GM12892 (cell line): ENCODE measurements around the gene ANAPC7.

ENCODE experiments used
- POLR2A ChIP-seq: IDR thresholded peaks from 2 replicates; pipeline ENCODE4 v1.6.1; 2011; ENCODE audit warnings: low read depth, low read length, control low read depth
- POLR2AphosphoS5 ChIP-seq: IDR thresholded peaks from 2 replicates; pipeline ENCODE4 v1.6.1; 2011; ENCODE audit warnings: low read depth, low read length, control low read depth

- TF ChIP-seq POLR2A (no peak), POLR2AphosphoS5 (no peak)
Observed at GRCh38 chr12:110343736-110344555, 59.6 kb downstream of the ANAPC7 start.
